ENCODE measurements around the gene ACKR3.

- TF ChIP-seq CTCF (IDR thresholded peaks at IDR 0.05) (no peak), POLR2A (IDR thresholded peaks at IDR 0.05) (no peak)
Measured at GRCh38 chr2:236621786-236622185, 52.2 kb downstream of the ACKR3 start.

Data from esophagus squamous epithelium (tissue), 4 donors.